B cell (primary cell): ENCODE data around the gene UBAC2.

Source experiments
- CTCF ChIP-seq: fragments of 200-600 bp; IDR thresholded peaks from one replicate; pipeline ENCODE4 v1.8.0; 2022; ENCODE audit warnings: antibody characterized with exemption, mild to moderate bottlenecking
- EZH2 ChIP-seq: IDR thresholded peaks from 2 replicates; pipeline ENCODE4 v1.6.1; 2012; ENCODE audit warnings: borderline replicate concordance, low read depth, mild to moderate bottlenecking, moderate library complexity, low read length; ENCODE audit not compliant: insufficient read depth, poor library complexity, severe bottlenecking

GRCh38 chr13:99275093-99275469 is 74.4 kb downstream of the UBAC2 start:
- no peak for TF ChIP-seq EZH2
- TF ChIP-seq CTCF, result no peak
